ENCODE results near the gene TMEM247.
"Not testable (repeated sequence)": the region's sequence is repeated elsewhere in the genome, so short reads cannot be mapped to it uniquely, and the experiment has no call there.

TMEM247 gene

DNA sequence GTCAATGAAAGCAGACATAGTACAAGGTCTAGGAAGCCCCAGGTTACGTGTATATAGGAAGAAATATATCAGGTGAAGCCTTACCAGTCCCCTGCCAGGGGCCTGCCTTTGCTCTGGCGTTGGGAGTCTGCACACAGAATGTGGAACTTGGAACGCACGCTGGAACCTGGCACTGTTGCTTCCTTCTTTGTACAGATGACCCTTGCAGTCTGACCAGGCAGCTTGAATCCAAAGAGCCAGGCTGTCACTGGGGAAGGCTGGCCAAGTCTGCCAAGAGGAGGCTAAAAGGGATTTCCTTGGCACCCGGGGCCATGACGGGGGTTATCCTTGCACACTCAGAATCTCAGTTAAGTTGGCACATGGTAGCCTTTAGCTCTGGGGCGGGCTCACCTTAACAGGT is 39.5 kb downstream of the TMEM247 start:
- no peak for DNase-seq

DNA sequence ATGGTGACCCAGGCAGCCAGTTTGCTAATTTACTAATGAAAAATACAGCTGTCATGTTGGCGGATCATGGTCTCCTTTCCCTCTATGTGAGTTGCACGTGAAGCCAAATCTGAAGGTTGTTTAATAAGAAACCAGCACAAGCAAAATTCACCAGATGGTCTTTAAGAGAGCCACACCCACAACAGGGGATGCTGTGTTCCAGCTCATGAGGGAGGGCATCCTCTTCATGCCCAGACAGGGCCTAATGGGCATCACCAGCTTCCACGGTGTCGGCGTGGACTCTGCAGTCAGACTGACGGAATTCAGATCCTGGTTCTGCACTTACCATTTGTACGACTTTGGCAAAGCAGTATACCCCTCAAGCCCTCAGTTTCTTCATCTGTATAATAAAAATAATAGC is 39.9 kb downstream of the TMEM247 start:
- DNase-seq = no peak

DNA sequence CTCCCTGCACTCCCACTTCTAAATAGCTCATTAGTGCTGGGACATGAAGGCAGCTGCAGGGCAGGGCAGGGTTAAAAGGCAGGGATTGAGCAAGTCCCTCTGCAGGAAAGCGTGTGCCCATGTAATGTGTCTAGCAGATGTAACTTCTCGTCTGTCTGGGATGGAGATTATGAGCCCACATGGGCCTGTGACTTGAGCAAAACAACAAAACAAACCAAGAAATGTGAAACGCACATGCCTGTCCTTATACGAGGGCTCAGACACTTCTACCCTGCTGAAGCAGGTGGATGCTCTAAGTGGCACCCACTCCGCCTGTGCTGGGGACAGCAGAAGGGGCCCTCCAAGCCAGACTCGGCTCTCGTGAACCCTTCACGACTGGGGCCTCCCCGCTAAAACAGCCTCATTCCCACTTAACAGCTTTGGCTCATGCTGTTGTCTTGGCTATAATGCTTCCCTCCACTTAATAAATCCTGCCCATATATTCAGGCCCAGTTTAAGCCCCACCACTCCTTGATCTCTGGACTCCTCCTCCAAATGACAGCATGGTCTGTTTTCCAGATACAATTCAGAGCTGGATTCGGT is 40.9 kb downstream of the TMEM247 start:
- no peak for DNase-seq

DNA sequence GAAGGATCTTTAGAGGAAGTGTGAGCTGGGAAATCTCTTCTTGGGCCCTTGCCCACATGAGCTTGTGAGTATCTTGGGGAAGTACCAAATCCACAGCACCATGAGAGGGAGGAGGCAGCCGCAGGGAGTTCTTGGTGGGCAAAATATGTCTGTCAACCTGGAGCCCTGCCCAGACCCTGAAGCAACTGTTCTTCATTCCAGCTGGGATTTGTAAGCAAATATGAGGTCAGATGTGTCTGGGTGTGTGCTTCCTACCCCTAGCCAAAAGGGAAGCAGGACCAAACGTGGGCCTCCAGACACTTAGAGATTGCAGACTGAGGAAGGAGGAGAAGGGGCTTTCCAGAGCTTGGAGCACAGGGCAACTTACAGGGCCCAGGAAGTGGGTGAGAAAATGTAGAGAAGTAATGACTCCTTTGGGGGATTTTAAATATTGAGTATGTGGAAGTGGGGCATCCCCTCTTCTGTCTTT is 41.9 kb downstream of the TMEM247 start:
- no peak for DNase-seq

DNA sequence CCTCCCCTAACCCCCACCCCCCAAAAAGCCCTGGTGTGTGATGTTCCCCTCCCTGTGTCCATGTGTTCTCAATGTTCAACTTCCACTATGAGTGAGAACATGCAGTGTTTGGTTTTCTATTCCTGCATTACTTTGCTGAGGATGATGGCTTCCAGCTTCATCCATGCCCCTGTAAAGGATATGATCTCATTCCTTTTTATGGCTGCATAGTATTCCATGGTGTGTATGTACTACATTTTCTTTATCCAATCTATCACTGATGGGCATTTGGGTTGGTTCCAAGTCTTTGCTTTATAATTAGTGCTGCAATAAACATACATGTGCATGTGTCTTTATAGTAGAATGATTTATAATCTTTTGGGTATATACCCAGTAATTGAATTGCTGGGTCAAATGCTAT is 43.0 kb downstream of the TMEM247 start:
- not testable (repeated sequence) for DNase-seq

DNA sequence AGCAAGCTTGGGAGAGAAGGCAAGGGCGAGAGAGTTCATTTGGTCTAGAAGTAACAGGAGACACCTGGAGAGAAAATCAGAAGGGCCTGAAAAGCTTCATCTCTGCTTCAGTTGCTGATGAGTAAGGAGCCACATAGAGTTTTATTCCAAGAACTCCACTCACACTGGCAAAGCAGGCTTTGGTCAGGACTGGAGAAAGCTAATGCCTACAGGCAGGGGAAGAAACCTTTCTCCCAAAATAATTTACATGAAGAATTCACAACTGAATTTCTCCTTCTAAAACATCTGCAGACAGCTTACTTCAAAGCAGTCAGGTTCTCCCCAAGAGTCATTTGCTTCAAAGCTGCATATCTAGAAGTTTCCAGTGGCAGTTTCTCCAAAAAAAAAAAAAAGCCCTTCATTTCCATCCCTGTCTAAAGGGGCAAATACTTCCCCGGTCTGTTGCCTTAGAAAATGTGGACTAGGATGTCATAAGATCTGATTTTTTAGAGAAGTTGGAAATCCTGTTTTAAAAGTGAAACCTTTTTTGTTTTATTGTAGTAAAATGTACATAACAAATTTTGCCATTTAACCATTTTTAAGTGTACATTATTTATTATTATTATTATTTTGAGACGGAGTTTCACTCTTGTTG is 46.3 kb downstream of the TMEM247 start:
- DNase-seq = no peak

DNA sequence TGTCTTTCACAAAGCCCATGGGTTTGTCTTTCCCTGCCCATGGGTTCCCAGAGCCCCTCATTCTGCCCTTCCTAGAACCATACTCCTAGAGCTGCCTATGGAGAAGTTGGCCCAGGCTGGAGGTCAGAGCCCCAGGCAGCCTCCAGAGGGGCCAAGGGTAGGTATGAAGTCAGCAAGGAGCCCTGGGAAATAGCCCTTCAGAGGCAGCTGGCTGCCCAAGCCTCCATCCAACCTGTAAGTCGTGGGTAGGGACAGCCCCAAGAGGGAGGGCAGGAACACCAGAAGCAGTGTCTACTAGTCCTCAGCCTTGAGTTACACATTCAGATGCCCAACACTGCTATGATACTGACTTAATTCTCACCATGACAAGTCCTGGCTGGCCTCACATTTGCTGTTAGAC is 49.5 kb downstream of the TMEM247 start:
- DNase-seq = no peak

DNA sequence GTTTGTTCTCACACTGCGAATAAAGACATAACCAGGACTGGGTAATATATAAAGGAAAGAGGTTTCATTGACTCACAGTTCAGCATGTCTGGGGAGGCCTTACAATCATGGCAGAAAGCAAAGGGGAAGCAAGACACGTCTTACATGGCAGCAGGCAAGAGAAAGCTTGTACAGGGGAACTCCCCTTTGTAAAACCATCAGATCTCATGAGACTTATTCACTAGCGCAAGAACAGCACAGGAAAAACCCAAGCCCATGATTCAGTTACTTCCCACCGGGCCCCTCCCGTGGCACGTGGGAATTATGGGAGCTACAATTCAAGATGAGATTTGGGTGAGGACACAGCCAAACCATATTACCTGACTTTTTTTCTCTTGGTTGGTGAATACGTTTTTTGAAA is 51.3 kb downstream of the TMEM247 start:
- DNase-seq = no peak

DNA sequence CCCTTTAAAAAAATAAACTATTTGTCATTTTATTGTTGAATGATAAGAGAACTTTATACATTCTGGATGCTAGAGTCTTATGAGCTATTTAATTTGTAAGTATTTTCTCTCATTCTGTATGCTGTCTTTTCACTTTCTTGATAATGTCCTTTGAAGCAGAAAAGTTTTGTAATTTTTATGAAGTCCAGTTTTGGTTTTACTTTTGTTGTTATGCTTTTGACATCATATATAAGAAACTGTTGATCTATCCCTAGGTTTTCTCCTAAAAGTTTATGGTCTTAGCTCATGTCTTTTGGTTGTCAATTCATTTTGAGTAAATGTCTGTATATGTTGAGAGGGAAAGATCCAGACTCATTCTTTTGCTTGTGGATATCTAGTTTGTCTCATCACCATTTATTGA is 52.5 kb downstream of the TMEM247 start:
- DNase-seq = no peak

Measured in NCI-H526 treated with DMSO at 0.1 percent for 48 hours (cell line).